Skeletal muscle tissue (tissue), 4 donors: ENCODE measurements around the gene CASK. TPM values are rescaled to one million over a fixed set of nuclear protein-coding genes. Genes with fewer than 3 reads are reported as not detected.
"Not testable (repeated sequence)": the region's sequence is repeated elsewhere in the genome, so short reads cannot be mapped to it uniquely, and the experiment has no call there.

Source experiments
- H3K27ac ChIP-seq: one replicate; pipeline ENCODE4 v1.7.0; 2013; ENCODE audit warnings: mild to moderate bottlenecking, low read depth, low read length, inconsistent platforms
- H3K27me3 ChIP-seq, 3 donors: one replicate each; pipeline ENCODE4 v1.7.0; 2013; ENCODE audit warnings: low read length in 3 of 3; ENCODE audit not compliant: control insufficient read depth in 3 of 3, insufficient read depth in 3 of 3
- H3K36me3 ChIP-seq, 3 donors: one replicate each; pipeline ENCODE4 v1.7.0; 2013; ENCODE audit warnings: low read length in 3 of 3; ENCODE audit not compliant: control insufficient read depth in 3 of 3, insufficient read depth in 3 of 3
- H3K4me1 ChIP-seq, 3 donors: one replicate each; pipeline ENCODE4 v1.7.0; 2013; ENCODE audit warnings: low read length in 3 of 3, mild to moderate bottlenecking in 3 of 3; ENCODE audit not compliant: control insufficient read depth in 3 of 3, insufficient read depth in 3 of 3
- H3K4me3 ChIP-seq, 3 donors: one replicate each; pipeline ENCODE4 v1.7.0; 2013; ENCODE audit warnings: low read length in 3 of 3
- H3K9ac ChIP-seq, 3 donors: one replicate each; pipeline ENCODE4 v1.7.0; 2013; ENCODE audit warnings: low read length in 3 of 3, mild to moderate bottlenecking in 3 of 3, moderate library complexity in 2 of 3, low read depth in 1 of 3
- H3K9me3 ChIP-seq, 3 donors: one replicate each; pipeline ENCODE4 v1.7.0; 2013; ENCODE audit warnings: low read length in 3 of 3; ENCODE audit not compliant: control insufficient read depth in 3 of 3
- total RNA-seq: library from RNA; depleted of rRNA; stranded (reverse); fragments of >200 nt; gene quantifications from one replicate; pipeline ENCODE4 v1.2.3, GENCODE V29; 2014
- donor health status: Osteomylitis.

The CASK gene
- total RNA-seq, 1 donor from 2014 or later: 31.3 TPM

DNA sequence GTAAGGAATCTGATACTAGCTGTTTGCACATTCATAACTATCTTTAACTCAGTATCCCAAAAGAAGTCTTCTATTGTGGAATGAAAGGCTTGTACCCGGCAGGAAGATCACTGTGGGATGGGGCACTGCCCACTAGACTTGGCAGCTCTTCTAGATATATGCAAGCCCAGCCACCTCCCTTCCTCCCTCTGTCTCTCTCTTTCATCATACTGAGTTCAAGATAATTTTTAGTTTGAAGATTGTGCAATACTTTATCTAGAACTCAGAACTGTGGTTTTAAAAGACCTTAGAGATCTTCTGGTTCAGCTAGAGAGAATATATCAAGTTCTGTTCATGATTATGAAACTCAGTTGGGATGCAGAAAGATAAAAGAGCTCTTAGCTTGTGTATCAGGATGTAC is 257.1 kb downstream of the CASK start:
- H3K9me3 ChIP-seq: no peaks in the 10 kb centered on the region

DNA sequence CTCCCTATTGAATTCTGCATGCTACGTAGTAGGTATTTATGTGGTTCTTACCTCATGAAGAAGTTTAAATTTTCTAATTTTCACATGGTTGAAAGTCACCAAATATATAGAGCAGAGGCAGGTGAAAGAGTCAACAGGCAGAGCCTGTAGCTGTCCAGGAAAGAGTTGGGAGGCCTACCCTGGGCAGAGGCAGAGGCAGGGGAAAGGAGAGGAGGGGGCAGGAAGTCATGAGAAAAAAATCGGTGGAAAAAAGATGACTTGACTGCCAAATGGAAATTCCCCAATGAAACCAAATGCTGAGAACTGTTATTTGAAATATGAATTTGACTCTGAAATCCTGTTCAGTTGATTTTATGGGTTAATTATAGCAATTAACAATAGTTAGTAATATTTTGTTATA is 257.7 kb downstream of the CASK start:
- Histone ChIP-seq H3K27ac (no peak overlapping the region), H3K9me3 (no peaks in the 10 kb centered on the region), H3K27me3 (peaks cover 0 to 4% (median 0%) of the 10 kb centered on the region in 3 donors), H3K36me3 (no peaks in the 10 kb centered on the region), H3K4me1 (peaks cover 0 to 3% (median 0%) of the 10 kb centered on the region in 3 donors), H3K4me3 (no peak overlapping the region), H3K9ac (no peak overlapping the region)

More for the DNA sequence above, 257.1 kb downstream of the CASK start:
- Histone ChIP-seq H3K36me3 (no peaks in the 10 kb centered on the region), H3K4me3 (no peak overlapping the region), H3K4me1 (peaks cover 0 to 3% (median 0%) of the 10 kb centered on the region in 3 donors), H3K27ac (no peak overlapping the region), H3K27me3 (peaks cover 0 to 4% (median 0%) of the 10 kb centered on the region in 3 donors), H3K9ac (no peak overlapping the region)

DNA sequence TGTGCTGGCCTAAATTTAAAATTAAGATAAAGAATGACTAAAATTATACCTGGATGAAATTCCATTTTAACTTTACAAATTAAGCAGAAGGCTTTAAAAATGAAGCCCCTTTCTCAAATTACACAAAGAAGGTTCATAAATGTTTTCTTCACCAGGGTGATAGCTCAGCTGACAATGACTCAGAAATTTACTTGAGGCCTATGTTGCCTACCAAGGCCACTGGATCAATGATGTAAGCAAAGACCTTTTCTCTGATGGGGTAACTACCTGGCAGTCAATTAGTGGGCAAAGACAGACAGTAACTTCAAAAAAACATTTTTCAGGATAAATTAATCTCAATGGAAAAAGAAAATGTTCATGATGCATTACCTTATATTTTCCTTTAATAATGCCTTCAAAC is 258.4 kb downstream of the CASK start:
- Histone ChIP-seq H3K36me3 (no peaks in the 10 kb centered on the region), H3K4me1 (peaks cover 0 to 3% (median 0%) of the 10 kb centered on the region in 3 donors), H3K9ac (no peak overlapping the region), H3K9me3 (no peaks in the 10 kb centered on the region), H3K27ac (no peak overlapping the region), H3K27me3 (peaks cover 0 to 4% (median 0%) of the 10 kb centered on the region in 3 donors), H3K4me3 (no peak overlapping the region)

DNA sequence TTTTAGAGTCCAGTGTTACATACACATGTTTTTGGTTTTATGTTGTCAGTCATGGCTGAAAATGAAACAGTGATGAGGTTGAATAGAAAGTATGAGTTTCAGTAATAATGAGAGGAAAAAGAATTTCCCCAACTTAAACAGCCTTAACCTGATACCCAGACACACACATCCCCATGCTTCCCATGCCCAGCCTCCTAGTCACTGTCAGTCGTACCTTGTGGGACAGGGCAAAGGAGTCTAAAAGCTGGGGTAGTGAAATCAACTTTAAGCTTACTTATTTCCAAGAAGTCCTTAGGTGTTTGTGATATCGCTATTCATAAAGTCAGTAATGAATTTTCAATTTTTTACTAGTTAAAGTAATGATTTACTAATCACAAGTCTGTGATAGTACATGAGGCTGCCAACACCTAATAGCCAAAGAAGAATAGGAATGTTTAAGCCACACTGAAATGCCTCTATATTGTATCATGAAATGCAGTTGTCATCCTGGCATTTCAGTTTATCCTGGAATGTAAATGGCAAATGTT is 258.9 kb downstream of the CASK start:
- Histone ChIP-seq H3K9me3 (no peaks in the 10 kb centered on the region), H3K27ac (no peak overlapping the region), H3K9ac (no peak overlapping the region), H3K27me3 (peaks cover 0 to 4% (median 0%) of the 10 kb centered on the region in 3 donors), H3K4me3 (no peak overlapping the region), H3K36me3 (no peaks in the 10 kb centered on the region), H3K4me1 (peaks cover 0 to 3% (median 0%) of the 10 kb centered on the region in 3 donors)

DNA sequence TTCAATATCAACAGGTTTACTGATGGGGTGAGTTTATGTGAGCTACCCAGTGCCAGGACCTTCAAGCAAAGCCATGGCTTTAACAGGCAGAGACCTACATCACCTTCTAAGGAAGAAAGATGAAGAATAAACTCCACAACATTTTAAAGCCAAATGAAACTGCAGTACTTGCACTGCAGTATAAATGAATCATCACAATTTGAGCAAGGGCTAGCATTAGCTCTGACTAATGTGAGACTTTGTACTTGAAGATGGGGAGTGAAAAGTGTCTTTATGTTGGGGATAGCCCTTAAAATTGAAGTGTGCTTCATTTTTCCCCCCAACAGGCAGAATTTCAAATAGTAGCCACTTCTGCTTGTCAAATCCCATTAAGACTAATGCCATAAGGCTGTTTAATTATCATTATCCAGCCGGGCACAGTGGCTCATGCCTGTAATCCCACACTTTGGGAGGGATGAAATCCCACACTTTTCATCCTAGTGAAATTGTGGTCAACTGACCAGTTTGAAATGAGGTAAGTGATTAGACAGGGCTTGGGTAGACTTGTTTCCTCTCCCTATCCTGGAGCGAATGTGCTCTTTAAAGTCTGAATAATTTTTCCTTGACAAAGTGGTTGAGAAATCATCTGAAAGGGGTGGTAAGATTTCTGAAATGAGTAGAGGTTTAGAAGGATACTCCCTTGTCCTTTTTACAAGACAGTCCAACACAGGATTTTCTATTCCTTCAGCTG is 261.8 kb downstream of the CASK start:
- Histone ChIP-seq H3K9me3 (no peaks in the 10 kb centered on the region), H3K9ac (no peak overlapping the region), H3K4me3 (no peak overlapping the region), H3K36me3 (peaks cover 0 to 3% (median 0%) of the 10 kb centered on the region in 3 donors), H3K27me3 (no peaks in the 10 kb centered on the region), H3K27ac (no peak overlapping the region), H3K4me1 (peaks cover 0 to 3% (median 0%) of the 10 kb centered on the region in 3 donors)

DNA sequence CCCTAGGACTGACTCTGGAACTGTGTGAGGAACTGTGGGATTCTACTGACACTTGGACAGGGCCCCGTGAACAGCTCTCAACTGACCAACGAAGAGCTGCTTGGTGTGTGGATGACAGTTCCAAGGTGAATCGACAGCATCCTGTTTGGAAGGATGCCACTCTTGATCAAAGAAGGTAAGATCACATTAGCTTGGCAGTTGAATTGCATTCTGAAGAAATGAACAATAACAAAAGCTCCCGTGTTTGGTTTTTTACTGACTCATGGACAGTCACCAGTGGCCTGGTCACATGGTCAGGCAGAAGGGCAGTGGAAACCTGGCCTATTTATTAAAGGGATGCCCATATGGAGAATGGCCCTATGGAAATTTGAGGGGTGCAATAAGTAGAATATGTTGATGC is 267.7 kb downstream of the CASK start:
- Histone ChIP-seq H3K4me1 (no peaks in the 10 kb centered on the region), H3K9ac (no peak overlapping the region), H3K27me3 (no peaks in the 10 kb centered on the region), H3K4me3 (no peak overlapping the region), H3K27ac (no peak overlapping the region), H3K9me3 (no peaks in the 10 kb centered on the region), H3K36me3 (peaks cover 0 to 6% (median 4%) of the 10 kb centered on the region in 3 donors)

DNA sequence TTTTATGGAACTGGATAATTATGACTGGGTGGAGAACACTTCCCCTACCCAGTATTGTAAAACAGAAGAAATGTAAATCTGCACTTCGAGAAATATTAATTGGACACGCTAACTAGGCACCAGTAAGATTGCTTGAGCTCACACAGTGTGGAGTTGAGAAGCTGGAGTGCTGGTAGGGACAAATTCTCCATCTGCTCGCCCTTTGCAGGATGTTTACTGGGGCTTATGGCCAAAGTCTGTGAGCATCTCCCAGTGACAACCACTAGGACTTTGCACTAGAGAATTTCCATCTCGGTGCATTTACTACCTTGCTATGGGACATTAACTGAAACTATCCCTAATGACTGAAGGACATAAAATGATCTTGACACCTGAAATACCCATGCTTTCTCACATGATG is 268.3 kb downstream of the CASK start:
- Histone ChIP-seq H3K36me3 (peaks cover 0 to 6% (median 4%) of the 10 kb centered on the region in 3 donors), H3K4me1 (no peaks in the 10 kb centered on the region), H3K27ac (no peak overlapping the region), H3K27me3 (no peaks in the 10 kb centered on the region), H3K9ac (no peak overlapping the region), H3K4me3 (no peak overlapping the region), H3K9me3 (no peaks in the 10 kb centered on the region)

DNA sequence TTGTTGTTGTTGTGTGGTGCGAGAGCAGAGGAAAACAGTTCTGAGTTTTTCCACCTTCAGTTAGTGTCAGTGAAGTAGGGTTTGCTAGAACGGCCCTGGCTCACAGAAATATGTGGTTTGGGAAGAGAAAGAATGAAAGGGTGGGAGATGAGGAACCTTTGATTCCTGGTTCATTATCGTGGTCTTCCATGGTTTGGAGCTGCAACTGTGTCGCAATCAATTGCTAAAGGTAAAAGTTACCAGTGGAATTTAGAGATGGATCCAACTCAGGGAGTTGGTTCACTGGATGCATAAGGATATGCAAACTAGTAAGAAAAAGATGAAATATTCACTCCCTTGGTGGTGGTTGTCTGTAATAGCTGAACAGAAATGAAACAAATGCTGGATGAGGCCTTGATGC is 270.2 kb downstream of the CASK start:
- H3K27ac ChIP-seq: no peak overlapping the region
- H3K36me3 ChIP-seq: peaks cover 0 to 6% (median 1%) of the 10 kb centered on the region in 3 donors
- no peaks in the 10 kb centered on the region for H3K27me3 ChIP-seq
- H3K9me3 ChIP-seq: no peaks in the 10 kb centered on the region
- H3K9ac ChIP-seq: no peak overlapping the region
- H3K4me3 ChIP-seq: no peak overlapping the region
- H3K4me1 ChIP-seq: no peaks in the 10 kb centered on the region

DNA sequence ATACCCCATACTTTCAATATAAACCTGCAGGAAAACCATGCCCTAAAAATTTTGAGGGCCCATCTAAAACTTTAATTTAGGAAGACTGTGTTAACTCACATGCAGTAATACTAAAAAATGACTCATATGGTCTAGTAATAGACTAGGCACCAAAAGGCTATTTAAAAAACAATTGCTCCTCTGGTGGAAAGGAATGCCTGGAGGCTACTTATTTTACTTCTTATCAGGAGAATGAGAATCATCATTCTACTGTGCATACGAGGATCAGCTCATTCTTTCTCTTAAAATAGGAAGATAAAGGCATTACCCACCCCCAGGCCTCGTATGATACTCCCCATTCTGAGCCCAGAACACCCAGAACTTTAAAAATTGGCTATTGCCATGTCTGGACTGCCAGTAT is 277.2 kb downstream of the CASK start:
- H3K27ac ChIP-seq, H3K9me3 ChIP-seq, H3K36me3 ChIP-seq, H3K4me3 ChIP-seq, H3K9ac ChIP-seq, H3K4me1 ChIP-seq, H3K27me3 ChIP-seq: not testable (repeated sequence)

DNA sequence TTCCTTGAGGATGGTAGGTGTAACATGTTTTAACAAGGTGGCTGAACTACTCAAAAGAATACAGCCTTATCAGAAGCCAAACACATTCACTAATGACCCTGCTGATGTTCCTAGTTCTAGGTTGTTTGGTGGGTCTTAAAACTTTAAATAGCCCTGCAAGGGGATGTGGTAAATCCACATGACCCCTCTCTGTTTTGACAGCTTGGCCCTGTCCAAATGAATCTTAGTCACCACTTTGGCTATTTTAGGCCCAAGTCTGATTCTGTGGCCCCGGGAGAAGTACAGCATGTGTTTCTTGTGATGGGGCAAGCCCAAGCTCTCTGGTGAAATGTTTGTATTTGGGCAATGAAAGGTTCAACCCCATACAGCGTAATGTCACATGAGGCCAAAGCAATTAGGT is 289.1 kb downstream of the CASK start:
- Histone ChIP-seq H3K36me3 (no peaks in the 10 kb centered on the region), H3K9ac (no peak overlapping the region), H3K27me3 (no peaks in the 10 kb centered on the region), H3K27ac (no peak overlapping the region), H3K4me1 (no peaks in the 10 kb centered on the region), H3K9me3 (no peaks in the 10 kb centered on the region), H3K4me3 (no peak overlapping the region)
